Measurements from ENCODE around the gene ARSG. TPM values are rescaled to one million over a fixed set of nuclear protein-coding genes. Genes with fewer than 3 reads are reported as not detected.

ARSG gene
- total and polyA plus RNA-seq, 10 of the 15 experiments (the other 5 are each of a cell fraction or from before 2014, with no cell fraction given), result 2.9 to 13.5 (median 7.6) TPM

DNA sequence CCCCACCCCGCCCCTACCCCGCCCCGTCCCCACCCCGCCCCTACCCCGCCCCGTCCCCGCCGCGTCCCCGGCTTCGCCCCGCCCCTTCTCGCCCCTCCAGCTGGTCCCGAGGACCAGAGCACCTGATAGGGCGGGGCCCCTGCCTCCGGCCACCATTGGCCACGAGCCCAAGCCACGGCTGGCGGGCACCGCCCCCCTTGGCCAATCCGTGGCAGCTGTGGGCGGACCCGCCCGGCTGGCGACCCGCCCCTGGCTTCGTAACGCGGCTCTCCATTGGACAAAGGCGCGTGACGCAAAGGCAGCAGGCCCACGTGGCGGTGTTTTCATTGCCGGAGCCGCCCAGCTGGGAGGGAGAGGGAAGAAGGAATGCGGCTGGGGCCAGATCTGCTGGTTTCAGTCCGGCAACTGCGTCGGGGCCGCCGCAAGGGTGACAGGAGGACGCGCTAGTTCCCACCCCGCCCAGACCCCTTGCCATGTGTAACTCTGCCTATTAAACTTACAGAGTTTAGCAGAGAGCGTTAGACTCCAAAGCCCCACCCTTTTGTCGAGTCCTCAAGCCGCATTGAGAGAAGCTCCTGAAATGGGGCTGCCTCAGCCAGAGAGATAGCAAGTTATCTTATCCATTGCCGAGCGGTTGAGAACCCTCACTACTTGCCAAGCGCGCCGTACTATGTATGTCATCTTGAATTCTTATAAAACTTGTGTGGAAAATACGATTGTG lies 166.4 kb downstream of the ARSG start (continued):
- TF ChIP-seq, protein P1, sequence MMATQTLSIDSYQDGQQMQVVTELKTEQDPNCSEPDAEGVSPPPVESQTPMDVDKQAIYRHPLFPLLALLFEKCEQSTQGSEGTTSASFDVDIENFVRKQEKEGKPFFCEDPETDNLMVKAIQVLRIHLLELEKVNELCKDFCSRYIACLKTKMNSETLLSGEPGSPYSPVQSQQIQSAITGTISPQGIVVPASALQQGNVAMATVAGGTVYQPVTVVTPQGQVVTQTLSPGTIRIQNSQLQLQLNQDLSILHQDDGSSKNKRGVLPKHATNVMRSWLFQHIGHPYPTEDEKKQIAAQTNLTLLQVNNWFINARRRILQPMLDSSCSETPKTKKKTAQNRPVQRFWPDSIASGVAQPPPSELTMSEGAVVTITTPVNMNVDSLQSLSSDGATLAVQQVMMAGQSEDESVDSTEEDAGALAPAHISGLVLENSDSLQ (IDR thresholded peaks at IDR 0.05), result no peak
- TF ChIP-seq SUZ12 (IDR thresholded peaks at IDR 0.05; ENCODE audit: unreplicated experiment), result no peak
- no peak for TF ChIP-seq NFXL1 (IDR thresholded peaks at IDR 0.05; ENCODE audit: borderline replicate concordance)
- TF ChIP-seq TARDBP (IDR thresholded peaks at IDR 0.05; ENCODE audit: borderline replicate concordance), result no peak
- TF ChIP-seq LARP7 (IDR thresholded peaks at IDR 0.05), result 0 out of 2 replicates have a peak, but pooled peaks have one; percentile 60
- TF ChIP-seq, protein P2, sequence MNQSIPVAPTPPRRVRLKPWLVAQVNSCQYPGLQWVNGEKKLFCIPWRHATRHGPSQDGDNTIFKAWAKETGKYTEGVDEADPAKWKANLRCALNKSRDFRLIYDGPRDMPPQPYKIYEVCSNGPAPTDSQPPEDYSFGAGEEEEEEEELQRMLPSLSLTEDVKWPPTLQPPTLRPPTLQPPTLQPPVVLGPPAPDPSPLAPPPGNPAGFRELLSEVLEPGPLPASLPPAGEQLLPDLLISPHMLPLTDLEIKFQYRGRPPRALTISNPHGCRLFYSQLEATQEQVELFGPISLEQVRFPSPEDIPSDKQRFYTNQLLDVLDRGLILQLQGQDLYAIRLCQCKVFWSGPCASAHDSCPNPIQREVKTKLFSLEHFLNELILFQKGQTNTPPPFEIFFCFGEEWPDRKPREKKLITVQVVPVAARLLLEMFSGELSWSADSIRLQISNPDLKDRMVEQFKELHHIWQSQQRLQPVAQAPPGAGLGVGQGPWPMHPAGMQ (IDR thresholded peaks at IDR 0.05; ENCODE audit: borderline replicate concordance), result no peak
- TF ChIP-seq RB1 (IDR thresholded peaks at IDR 0.05; ENCODE audit: borderline replicate concordance), result no peak
- TF ChIP-seq, protein P3, sequence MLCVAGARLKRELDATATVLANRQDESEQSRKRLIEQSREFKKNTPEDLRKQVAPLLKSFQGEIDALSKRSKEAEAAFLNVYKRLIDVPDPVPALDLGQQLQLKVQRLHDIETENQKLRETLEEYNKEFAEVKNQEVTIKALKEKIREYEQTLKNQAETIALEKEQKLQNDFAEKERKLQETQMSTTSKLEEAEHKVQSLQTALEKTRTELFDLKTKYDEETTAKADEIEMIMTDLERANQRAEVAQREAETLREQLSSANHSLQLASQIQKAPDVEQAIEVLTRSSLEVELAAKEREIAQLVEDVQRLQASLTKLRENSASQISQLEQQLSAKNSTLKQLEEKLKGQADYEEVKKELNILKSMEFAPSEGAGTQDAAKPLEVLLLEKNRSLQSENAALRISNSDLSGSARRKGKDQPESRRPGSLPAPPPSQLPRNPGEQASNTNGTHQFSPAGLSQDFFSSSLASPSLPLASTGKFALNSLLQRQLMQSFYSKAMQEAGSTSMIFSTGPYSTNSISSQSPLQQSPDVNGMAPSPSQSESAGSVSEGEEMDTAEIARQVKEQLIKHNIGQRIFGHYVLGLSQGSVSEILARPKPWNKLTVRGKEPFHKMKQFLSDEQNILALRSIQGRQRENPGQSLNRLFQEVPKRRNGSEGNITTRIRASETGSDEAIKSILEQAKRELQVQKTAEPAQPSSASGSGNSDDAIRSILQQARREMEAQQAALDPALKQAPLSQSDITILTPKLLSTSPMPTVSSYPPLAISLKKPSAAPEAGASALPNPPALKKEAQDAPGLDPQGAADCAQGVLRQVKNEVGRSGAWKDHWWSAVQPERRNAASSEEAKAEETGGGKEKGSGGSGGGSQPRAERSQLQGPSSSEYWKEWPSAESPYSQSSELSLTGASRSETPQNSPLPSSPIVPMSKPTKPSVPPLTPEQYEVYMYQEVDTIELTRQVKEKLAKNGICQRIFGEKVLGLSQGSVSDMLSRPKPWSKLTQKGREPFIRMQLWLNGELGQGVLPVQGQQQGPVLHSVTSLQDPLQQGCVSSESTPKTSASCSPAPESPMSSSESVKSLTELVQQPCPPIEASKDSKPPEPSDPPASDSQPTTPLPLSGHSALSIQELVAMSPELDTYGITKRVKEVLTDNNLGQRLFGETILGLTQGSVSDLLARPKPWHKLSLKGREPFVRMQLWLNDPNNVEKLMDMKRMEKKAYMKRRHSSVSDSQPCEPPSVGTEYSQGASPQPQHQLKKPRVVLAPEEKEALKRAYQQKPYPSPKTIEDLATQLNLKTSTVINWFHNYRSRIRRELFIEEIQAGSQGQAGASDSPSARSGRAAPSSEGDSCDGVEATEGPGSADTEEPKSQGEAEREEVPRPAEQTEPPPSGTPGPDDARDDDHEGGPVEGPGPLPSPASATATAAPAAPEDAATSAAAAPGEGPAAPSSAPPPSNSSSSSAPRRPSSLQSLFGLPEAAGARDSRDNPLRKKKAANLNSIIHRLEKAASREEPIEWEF (IDR thresholded peaks at IDR 0.05; ENCODE audit: insufficient replicate concordance, low read depth, low read length), result no peak
- no peak for TF ChIP-seq HCFC1 (IDR thresholded peaks at IDR 0.05; ENCODE audit: low read length)
- TF ChIP-seq, protein P4, sequence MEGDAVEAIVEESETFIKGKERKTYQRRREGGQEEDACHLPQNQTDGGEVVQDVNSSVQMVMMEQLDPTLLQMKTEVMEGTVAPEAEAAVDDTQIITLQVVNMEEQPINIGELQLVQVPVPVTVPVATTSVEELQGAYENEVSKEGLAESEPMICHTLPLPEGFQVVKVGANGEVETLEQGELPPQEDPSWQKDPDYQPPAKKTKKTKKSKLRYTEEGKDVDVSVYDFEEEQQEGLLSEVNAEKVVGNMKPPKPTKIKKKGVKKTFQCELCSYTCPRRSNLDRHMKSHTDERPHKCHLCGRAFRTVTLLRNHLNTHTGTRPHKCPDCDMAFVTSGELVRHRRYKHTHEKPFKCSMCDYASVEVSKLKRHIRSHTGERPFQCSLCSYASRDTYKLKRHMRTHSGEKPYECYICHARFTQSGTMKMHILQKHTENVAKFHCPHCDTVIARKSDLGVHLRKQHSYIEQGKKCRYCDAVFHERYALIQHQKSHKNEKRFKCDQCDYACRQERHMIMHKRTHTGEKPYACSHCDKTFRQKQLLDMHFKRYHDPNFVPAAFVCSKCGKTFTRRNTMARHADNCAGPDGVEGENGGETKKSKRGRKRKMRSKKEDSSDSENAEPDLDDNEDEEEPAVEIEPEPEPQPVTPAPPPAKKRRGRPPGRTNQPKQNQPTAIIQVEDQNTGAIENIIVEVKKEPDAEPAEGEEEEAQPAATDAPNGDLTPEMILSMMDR (IDR thresholded peaks at IDR 0.05 in 2 of 3, conservative IDR thresholded peaks at IDR 0.05 in 1 of 3; ENCODE audit: control insufficient read depth in 2 of 3, extremely low read depth in 1 of 3, insufficient read depth in 1 of 3, low read depth in 3 of 3, low read length in 3 of 3), result no peak
- TF ChIP-seq ZZZ3 (IDR thresholded peaks at IDR 0.05; ENCODE audit: control insufficient read depth, insufficient read length, low read depth), result no peak
- TF ChIP-seq NFYA (IDR thresholded peaks at IDR 0.05; ENCODE audit: borderline replicate concordance, low read depth, low read length), result no peak
- no peak for TF ChIP-seq IRF4 (IDR thresholded peaks at IDR 0.05; ENCODE audit: low read depth, low read length)
- TF ChIP-seq TAF1 (IDR thresholded peaks at IDR 0.05; ENCODE audit: borderline replicate concordance, low read depth, low read length), result peak; percentile 87
- TF ChIP-seq, protein P5, sequence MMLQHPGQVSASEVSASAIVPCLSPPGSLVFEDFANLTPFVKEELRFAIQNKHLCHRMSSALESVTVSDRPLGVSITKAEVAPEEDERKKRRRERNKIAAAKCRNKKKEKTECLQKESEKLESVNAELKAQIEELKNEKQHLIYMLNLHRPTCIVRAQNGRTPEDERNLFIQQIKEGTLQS (IDR thresholded peaks at IDR 0.05; ENCODE audit: borderline replicate concordance, extremely low read depth, low read depth, low read length), result peak; percentile 42; the same call in 1 of the 2 replicates
